H1 (cell line): ENCODE measurements around the gene TMPRSS2. TPM values are rescaled to one million over a fixed set of nuclear protein-coding genes. Genes with fewer than 3 reads are reported as not detected.

Source experiments
- ASH2L ChIP-seq: fragments of 200-600, 300-600 bp; sonication (generic); IDR thresholded peaks from one replicate; pipeline ENCODE4 v1.7.1; 2017; ENCODE audit warnings: low read length
- BACH1 ChIP-seq: IDR thresholded peaks from 2 replicates; pipeline ENCODE4 v1.6.1; 2012; ENCODE audit warnings: low read length, improper control_type of control experiment
- BCL11A ChIP-seq, 2 experiments: IDR thresholded peaks; one replicate each; pipeline ENCODE4 v1.6.1; 2011; ENCODE audit warnings: low read depth in 2 of 2, low read length in 2 of 2, mild to moderate bottlenecking in 2 of 2
- CBX5 ChIP-seq: fragments of 300-800, 300-1000 bp; sonication (generic); IDR thresholded peaks from 2 replicates; pipeline ENCODE4 v1.7.1; 2016; ENCODE audit warnings: antibody characterized with exemption, low read length, low read depth
- CTBP2 ChIP-seq: IDR thresholded peaks from 2 replicates; pipeline ENCODE4 v1.7.0; 2011; ENCODE audit warnings: borderline replicate concordance, mild to moderate bottlenecking, moderate library complexity, mixed read lengths, low read length; ENCODE audit not compliant: insufficient read depth, insufficient read length
- JUN ChIP-seq: IDR thresholded peaks from 2 replicates; pipeline ENCODE4 v1.6.1; 2011; ENCODE audit warnings: low read depth, mild to moderate bottlenecking, improper control_type of control experiment, low read length
- RAD21 ChIP-seq, 2 experiments: IDR thresholded peaks in 1 of 2; conservative IDR thresholded peaks in 1 of 2; 2 replicates each; pipeline ENCODE4 v1.6.1; 2011; ENCODE audit warnings: low read depth in 2 of 2, low read length in 2 of 2, improper control_type of control experiment in 1 of 2, inconsistent platforms in 1 of 2, mild to moderate bottlenecking in 1 of 2, moderate library complexity in 1 of 2
- RXRA ChIP-seq: IDR thresholded peaks from 2 replicates; pipeline ENCODE4 v1.6.1; 2011; ENCODE audit warnings: low read depth, mild to moderate bottlenecking, low read length, moderate library complexity; ENCODE audit not compliant: insufficient read depth
- SIX5 ChIP-seq: IDR thresholded peaks from 2 replicates; pipeline ENCODE4 v1.6.1; 2011; ENCODE audit warnings: mild to moderate bottlenecking, low read depth, low read length
- polyA plus RNA-seq, 7 experiments: library from polyadenylated mRNA; depleted of rRNA in 3 of 7; stranded (reverse) in 5 of 7; unstranded in 2 of 7; fragments of >200 nt in 5 of 7; fragments of 200-250 nt in 2 of 7; gene quantifications; 1 replicate in 5 of 7; 2 replicates in 1 of 7; 4 replicates in 1 of 7; pipeline versions ENCODE4 v1.2.1 to v1.2.3, GENCODE V29; 2011 to 2013; ENCODE audit warnings: missing spikeins in 2 of 7, mixed read lengths in 2 of 7
- total RNA-seq: library from RNA; stranded (reverse); fragmentation: NEBNext Ultra II Directional; extraction: Animal tissue kit (Norgen Biotek cat#: 25700); gene quantifications from 2 replicates; pipeline ENCODE4 v1.2.1, GENCODE V29; 2021
- TF ChIP-seq, protein P1 (sequence below): fragments of 300-600 bp; sonication (generic); IDR thresholded peaks from 2 replicates; pipeline ENCODE4 v1.7.1; 2012; ENCODE audit warnings: low read length, moderate library complexity, mild to moderate bottlenecking, inconsistent platforms; ENCODE audit not compliant: insufficient replicate concordance
- TF ChIP-seq, protein P2 (sequence below): IDR thresholded peaks from 2 replicates; pipeline ENCODE4 v1.6.1; 2012; ENCODE audit warnings: inconsistent platforms

TMPRSS2 gene
- total and polyA plus RNA-seq, 2 of the 8 experiments (the other 6 are each of a cell fraction or from before 2014, with no cell fraction given), result 9.2 to 11.0 TPM

DNA sequence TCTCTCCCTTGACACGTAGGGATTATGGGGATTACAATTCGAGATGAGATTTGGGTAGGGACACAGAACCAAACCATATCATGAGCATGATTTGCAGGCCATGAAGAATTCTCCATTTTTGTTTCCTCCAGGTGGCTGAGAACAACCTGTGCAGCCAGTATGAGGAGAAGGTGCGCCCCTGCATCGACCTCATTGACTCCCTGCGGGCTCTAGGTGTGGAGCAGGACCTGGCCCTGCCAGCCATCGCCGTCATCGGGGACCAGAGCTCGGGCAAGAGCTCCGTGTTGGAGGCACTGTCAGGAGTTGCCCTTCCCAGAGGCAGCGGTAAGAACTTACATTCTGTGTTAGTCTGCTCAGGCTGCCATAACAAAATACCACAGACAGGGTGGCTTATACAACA, 72.3 kb downstream of the TMPRSS2 start (continued):
- TF ChIP-seq, protein P1, sequence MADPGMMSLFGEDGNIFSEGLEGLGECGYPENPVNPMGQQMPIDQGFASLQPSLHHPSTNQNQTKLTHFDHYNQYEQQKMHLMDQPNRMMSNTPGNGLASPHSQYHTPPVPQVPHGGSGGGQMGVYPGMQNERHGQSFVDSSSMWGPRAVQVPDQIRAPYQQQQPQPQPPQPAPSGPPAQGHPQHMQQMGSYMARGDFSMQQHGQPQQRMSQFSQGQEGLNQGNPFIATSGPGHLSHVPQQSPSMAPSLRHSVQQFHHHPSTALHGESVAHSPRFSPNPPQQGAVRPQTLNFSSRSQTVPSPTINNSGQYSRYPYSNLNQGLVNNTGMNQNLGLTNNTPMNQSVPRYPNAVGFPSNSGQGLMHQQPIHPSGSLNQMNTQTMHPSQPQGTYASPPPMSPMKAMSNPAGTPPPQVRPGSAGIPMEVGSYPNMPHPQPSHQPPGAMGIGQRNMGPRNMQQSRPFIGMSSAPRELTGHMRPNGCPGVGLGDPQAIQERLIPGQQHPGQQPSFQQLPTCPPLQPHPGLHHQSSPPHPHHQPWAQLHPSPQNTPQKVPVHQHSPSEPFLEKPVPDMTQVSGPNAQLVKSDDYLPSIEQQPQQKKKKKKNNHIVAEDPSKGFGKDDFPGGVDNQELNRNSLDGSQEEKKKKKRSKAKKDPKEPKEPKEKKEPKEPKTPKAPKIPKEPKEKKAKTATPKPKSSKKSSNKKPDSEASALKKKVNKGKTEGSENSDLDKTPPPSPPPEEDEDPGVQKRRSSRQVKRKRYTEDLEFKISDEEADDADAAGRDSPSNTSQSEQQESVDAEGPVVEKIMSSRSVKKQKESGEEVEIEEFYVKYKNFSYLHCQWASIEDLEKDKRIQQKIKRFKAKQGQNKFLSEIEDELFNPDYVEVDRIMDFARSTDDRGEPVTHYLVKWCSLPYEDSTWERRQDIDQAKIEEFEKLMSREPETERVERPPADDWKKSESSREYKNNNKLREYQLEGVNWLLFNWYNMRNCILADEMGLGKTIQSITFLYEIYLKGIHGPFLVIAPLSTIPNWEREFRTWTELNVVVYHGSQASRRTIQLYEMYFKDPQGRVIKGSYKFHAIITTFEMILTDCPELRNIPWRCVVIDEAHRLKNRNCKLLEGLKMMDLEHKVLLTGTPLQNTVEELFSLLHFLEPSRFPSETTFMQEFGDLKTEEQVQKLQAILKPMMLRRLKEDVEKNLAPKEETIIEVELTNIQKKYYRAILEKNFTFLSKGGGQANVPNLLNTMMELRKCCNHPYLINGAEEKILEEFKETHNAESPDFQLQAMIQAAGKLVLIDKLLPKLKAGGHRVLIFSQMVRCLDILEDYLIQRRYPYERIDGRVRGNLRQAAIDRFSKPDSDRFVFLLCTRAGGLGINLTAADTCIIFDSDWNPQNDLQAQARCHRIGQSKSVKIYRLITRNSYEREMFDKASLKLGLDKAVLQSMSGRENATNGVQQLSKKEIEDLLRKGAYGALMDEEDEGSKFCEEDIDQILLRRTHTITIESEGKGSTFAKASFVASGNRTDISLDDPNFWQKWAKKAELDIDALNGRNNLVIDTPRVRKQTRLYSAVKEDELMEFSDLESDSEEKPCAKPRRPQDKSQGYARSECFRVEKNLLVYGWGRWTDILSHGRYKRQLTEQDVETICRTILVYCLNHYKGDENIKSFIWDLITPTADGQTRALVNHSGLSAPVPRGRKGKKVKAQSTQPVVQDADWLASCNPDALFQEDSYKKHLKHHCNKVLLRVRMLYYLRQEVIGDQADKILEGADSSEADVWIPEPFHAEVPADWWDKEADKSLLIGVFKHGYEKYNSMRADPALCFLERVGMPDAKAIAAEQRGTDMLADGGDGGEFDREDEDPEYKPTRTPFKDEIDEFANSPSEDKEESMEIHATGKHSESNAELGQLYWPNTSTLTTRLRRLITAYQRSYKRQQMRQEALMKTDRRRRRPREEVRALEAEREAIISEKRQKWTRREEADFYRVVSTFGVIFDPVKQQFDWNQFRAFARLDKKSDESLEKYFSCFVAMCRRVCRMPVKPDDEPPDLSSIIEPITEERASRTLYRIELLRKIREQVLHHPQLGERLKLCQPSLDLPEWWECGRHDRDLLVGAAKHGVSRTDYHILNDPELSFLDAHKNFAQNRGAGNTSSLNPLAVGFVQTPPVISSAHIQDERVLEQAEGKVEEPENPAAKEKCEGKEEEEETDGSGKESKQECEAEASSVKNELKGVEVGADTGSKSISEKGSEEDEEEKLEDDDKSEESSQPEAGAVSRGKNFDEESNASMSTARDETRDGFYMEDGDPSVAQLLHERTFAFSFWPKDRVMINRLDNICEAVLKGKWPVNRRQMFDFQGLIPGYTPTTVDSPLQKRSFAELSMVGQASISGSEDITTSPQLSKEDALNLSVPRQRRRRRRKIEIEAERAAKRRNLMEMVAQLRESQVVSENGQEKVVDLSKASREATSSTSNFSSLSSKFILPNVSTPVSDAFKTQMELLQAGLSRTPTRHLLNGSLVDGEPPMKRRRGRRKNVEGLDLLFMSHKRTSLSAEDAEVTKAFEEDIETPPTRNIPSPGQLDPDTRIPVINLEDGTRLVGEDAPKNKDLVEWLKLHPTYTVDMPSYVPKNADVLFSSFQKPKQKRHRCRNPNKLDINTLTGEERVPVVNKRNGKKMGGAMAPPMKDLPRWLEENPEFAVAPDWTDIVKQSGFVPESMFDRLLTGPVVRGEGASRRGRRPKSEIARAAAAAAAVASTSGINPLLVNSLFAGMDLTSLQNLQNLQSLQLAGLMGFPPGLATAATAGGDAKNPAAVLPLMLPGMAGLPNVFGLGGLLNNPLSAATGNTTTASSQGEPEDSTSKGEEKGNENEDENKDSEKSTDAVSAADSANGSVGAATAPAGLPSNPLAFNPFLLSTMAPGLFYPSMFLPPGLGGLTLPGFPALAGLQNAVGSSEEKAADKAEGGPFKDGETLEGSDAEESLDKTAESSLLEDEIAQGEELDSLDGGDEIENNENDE, result no peak
- TF ChIP-seq CBX5 (no peak), JUN (no peak), RAD21 (IDR thresholded peaks at IDR 0.05 in 1 of 2, conservative IDR thresholded peaks at IDR 0.05 in 1 of 2; ENCODE audit: low read depth in 2 of 2, low read length in 2 of 2) (no peak), RXRA (no peak), ASH2L (no peak), BACH1 (no peak), CTBP2 (no peak), SIX5 (no peak), BCL11A (IDR thresholded peaks at IDR 0.05; ENCODE audit: low read depth in 2 of 2, low read length in 2 of 2) (no peak)
- TF ChIP-seq, protein P2, sequence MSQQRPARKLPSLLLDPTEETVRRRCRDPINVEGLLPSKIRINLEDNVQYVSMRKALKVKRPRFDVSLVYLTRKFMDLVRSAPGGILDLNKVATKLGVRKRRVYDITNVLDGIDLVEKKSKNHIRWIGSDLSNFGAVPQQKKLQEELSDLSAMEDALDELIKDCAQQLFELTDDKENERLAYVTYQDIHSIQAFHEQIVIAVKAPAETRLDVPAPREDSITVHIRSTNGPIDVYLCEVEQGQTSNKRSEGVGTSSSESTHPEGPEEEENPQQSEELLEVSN, result no peak
